ENCODE measurements around the gene ZNF282.
"Not testable (repeated sequence)": the region's sequence is repeated elsewhere in the genome, so short reads cannot be mapped to it uniquely, and the experiment has no call there.

ZNF282 gene

GRCh38 chr7:149225106-149225505, 29.8 kb downstream of the ZNF282 start:
- no peak for DNase-seq (ENCODE audit: low read depth)

GRCh38 chr7:149225656-149226055, 30.3 kb downstream of the ZNF282 start:
- no peak for DNase-seq (ENCODE audit: low read depth)

- DNase-seq (ENCODE audit: low read depth) = not testable (repeated sequence)
Measured at GRCh38 chr7:149226366-149226765, 31.0 kb downstream of the ZNF282 start.

GRCh38 chr7:149226840-149227494, 31.6 kb downstream of the ZNF282 start:
- no peak for DNase-seq (ENCODE audit: low read depth)

GRCh38 chr7:149228831-149229471, 33.6 kb downstream of the ZNF282 start:
- no peak for DNase-seq (ENCODE audit: low read depth)

GRCh38 chr7:149229526-149229925, 34.2 kb downstream of the ZNF282 start:
- DNase-seq (ENCODE audit: low read depth) = no peak

GRCh38 chr7:149232362-149232761, 37.0 kb downstream of the ZNF282 start:
- no peak for DNase-seq (ENCODE audit: low read depth)

GRCh38 chr7:149233655-149234204, 38.4 kb downstream of the ZNF282 start:
- DNase-seq (ENCODE audit: low read depth) = not testable (repeated sequence)

GRCh38 chr7:149237502-149237901, 42.2 kb downstream of the ZNF282 start:
- DNase-seq (ENCODE audit: low read depth) = no peak

- DNase-seq (ENCODE audit: low read depth) = no peak
Measured at GRCh38 chr7:149238051-149238450, 42.7 kb downstream of the ZNF282 start.

- DNase-seq (ENCODE audit: low read depth) = peak; percentile 84
Measured at GRCh38 chr7:149239345-149240143, 44.2 kb downstream of the ZNF282 start, which contains the start of gene ZNF212. Gene ZNF212 (plus strand): TSS chr7:149239651. CDS start chr7:149239779, 128 bp downstream.

GRCh38 chr7:149240637-149241036, 45.3 kb downstream of the ZNF282 start:
- DNase-seq (ENCODE audit: low read depth) = no peak

- DNase-seq (ENCODE audit: low read depth) = no peak
Measured at GRCh38 chr7:149241696-149242095, 46.4 kb downstream of the ZNF282 start.

GRCh38 chr7:149245244-149245643, 49.9 kb downstream of the ZNF282 start:
- DNase-seq (ENCODE audit: low read depth) = peak; percentile 10

GRCh38 chr7:149245744-149246143, 50.4 kb downstream of the ZNF282 start:
- DNase-seq (ENCODE audit: low read depth) = no peak

- DNase-seq (ENCODE audit: low read depth) = no peak
Measured at GRCh38 chr7:149248777-149249176, 53.4 kb downstream of the ZNF282 start.

- DNase-seq (ENCODE audit: low read depth) = not testable (repeated sequence)
Measured at GRCh38 chr7:149250151-149250550, 54.8 kb downstream of the ZNF282 start.

- DNase-seq (ENCODE audit: low read depth) = not testable (repeated sequence)
Measured at GRCh38 chr7:149251518-149251917, 56.2 kb downstream of the ZNF282 start.

- no peak for DNase-seq (ENCODE audit: low read depth)
Measured at GRCh38 chr7:149252378-149252777, 57.0 kb downstream of the ZNF282 start.

GRCh38 chr7:149253665-149254064, 58.3 kb downstream of the ZNF282 start:
- no peak for DNase-seq (ENCODE audit: low read depth)

GRCh38 chr7:149254181-149254858, 59.0 kb downstream of the ZNF282 start:
- DNase-seq (ENCODE audit: low read depth) = no peak

- no peak for DNase-seq (ENCODE audit: low read depth)
Measured at GRCh38 chr7:149255174-149255573, 59.8 kb downstream of the ZNF282 start.
